Activated B cell treated with CpG ODN at 0.5 μM for 24 hours (primary cell): ENCODE data around the gene PTDSS2. TPM values are rescaled to one million over a fixed set of nuclear protein-coding genes. Genes with fewer than 3 reads are reported as not detected.
A peak's percentile ranks its signal among the peaks of the same experiment; 100 is the strongest.

Experiments used
- ATAC-seq: fragments of 200-7000 bp; cut with Tn5 transposase; one replicate; pipeline ENCODE4 v1.10.0; 2021; ENCODE audit warnings: low read depth, mild to moderate bottlenecking, moderate library complexity
- CTCF ChIA-PET: fragments of 350-600 bp; sonication (Branson Sonifier 250); formaldehyde crosslinking; loops from one replicate; lab custom pipeline; 2021; ENCODE audit warnings: antibody characterized with exemption; lab: Charles Lee
- POLR2A ChIA-PET: fragments of 350-600 bp; sonication (Branson Sonifier 250); formaldehyde crosslinking; loops from one replicate; lab custom pipeline; 2021; ENCODE audit warnings: antibody characterized with exemption; lab: Charles Lee
- DNase-seq: peaks from one replicate; pipeline ENCODE4 v3.0.0; 2022
- H3K27ac Mint-ChIP-seq: one replicate; pipeline ENCODE4 v1.8.0; 2020; ENCODE audit warnings: mixed read lengths
- H3K27me3 Mint-ChIP-seq: one replicate; pipeline ENCODE4 v1.8.0; 2021; ENCODE audit warnings: mixed read lengths
- H3K36me3 Mint-ChIP-seq: one replicate; pipeline ENCODE4 v1.8.0; 2021; ENCODE audit warnings: low read depth, mixed read lengths
- H3K4me1 Mint-ChIP-seq: one replicate; pipeline ENCODE4 v1.8.0; 2021; ENCODE audit warnings: mixed read lengths
- H3K4me3 Mint-ChIP-seq: one replicate; pipeline ENCODE4 v1.8.0; 2020; ENCODE audit warnings: mild to moderate bottlenecking, mixed read lengths
- H3K9me3 Mint-ChIP-seq: one replicate; pipeline ENCODE4 v1.8.0; 2020; ENCODE audit warnings: mixed read lengths
- CTCF ChIP-seq: fragments of 200-600 bp; IDR thresholded peaks from one replicate; pipeline ENCODE4 v1.8.0; 2022; ENCODE audit warnings: antibody characterized with exemption, mild to moderate bottlenecking
- intact Hi-C: fragments of 100-400 bp; cut with micrococcal nuclease; formaldehyde crosslinking; loops from one replicate; pipeline ENCODE4 v1.15.1; 2024
- total RNA-seq: library from RNA; stranded (reverse); gene quantifications from 2 replicates; pipeline ENCODE4 v1.2.3, GENCODE V29; 2022

The PTDSS2 gene
- total RNA-seq, 1 donor from 2014 or later: 22.0 TPM

GRCh38 chr11:532527-532985 lies 82.5 kb downstream of the PTDSS2 start:
- CTCF ChIA-PET: no interaction called here
- no peaks in the 10 kb centered on the region for H3K27me3 Mint-ChIP-seq
- H3K36me3 Mint-ChIP-seq: peaks cover 23% of the 10 kb centered on the region

DNA sequence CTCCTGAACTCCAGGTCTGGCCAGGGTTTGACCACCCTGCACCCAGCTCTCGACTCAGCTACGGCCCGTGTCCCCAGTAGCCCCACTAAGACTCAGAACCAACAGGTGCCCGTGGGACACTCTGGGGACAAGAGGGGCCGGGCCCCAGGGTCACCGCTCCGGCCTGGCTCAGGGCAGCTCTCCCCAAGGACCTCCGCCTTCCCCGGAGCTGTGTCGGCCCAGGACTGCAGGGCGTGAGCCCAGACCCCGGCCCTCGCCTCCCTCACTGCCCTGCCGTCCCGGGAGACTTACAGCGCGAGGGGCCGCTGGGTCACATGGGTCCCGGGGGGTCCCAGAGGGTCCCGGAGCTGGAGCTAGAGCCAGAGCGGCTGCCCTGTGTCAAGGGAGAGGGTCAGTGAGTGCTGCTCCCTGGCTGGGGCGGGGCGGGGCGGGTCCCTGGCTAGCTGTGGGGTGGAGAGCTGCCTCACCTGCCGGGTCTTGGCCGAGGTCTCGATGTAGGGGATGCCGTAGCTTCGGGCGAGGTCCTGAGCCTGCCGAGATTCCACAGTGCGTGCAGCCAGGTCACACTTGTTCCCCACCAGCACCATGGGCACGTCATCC lies 83.0 kb downstream of the PTDSS2 start:
- no peak for DNase-seq
- TF ChIP-seq CTCF: no peak

More at GRCh38 chr11:532527-532985, 82.5 kb downstream of the PTDSS2 start:
- ATAC-seq: no peak
- intact Hi-C loops: loop anchor here (10.0 kb wide), 1 partner anchor 382 kb away; the partner anchor contains the start of gene CHID1
- POLR2A ChIA-PET: interaction anchor here (0.7 to 1.0 kb wide), 3 partner anchors 26 to 85 kb away, joined by 3 to 4 read pairs (median 3); partner anchors contain the start of genes LMNTD2 and RNH1
- Mint-ChIP-seq H3K4me1 (peaks cover 11% of the 10 kb centered on the region), H3K27ac (no peak overlapping the region), H3K4me3 (no peak overlapping the region), H3K9me3 (no peaks in the 10 kb centered on the region)
- no peak for TF ChIP-seq CTCF
- DNase-seq: no peak

DNA sequence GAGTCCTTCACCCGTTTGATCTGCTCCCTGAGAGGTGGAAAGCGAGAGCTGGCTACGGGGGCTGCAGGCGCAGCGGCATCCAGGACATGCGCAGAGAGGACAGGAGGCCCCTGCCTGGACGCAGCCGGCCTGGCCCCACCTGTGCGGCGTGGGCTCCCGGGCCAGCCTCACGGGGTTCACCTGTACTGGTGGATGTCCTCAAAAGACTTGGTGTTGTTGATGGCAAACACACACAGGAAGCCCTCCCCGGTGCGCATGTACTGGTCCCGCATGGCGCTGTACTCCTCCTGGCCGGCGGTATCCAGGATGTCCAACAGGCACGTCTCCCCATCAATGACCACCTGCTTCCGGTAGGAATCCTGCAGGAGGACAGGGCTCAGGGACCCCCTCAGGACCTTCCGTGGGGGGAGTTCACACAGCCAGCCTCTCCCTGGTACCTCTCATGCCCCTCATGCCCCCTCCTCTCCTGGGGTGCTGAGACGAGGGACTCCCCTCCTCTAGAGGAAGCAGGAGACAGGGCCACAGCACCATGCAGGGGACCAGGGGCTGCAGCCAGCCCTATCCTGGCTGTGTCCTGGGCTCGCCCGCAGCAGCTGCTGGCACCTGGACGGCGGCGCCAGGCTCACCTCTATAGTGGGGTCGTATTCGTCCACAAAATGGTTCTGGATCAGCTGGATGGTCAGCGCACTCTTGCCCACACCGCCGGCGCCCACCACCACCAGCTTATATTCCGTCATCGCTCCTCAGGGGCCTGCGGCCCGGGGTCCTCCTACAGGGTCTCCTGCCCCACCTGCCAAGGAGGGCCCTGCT lies 83.7 kb downstream of the PTDSS2 start:
- Mint-ChIP-seq H3K27me3 (no peaks in the 10 kb centered on the region), H3K9me3 (no peaks in the 10 kb centered on the region), H3K36me3 (peaks cover 23% of the 10 kb centered on the region), H3K27ac (no peak overlapping the region), H3K4me1 (peaks cover 24% of the 10 kb centered on the region), H3K4me3 (peak overlapping the region; percentile 35)
- ChIA-PET POLR2A (interaction anchor here (0.9 to 1.0 kb wide), 3 partner anchors 27 to 326 kb away, joined by 4 read pairs; partner anchors contain the start of genes BET1L, RIC8A and RNH1), CTCF (interaction anchor here (0.8 kb wide), 1 partner anchor 20 kb away, joined by 3 read pairs; no protein-coding TSS in a partner anchor)
- DNase-seq (no peak), ATAC-seq (no peak)
- TF ChIP-seq CTCF: no peak
- intact Hi-C loops: loop anchor here (10.0 kb wide), 1 partner anchor 381 kb away; the partner anchor contains the start of gene CHID1

More for the DNA sequence above, 83.0 kb downstream of the PTDSS2 start:
- H3K27me3 Mint-ChIP-seq: no peaks in the 10 kb centered on the region
- peaks cover 17% of the 10 kb centered on the region for H3K4me1 Mint-ChIP-seq
- H3K27ac Mint-ChIP-seq: no peak overlapping the region
- ATAC-seq: no peak
- intact Hi-C loops: loop anchor here (10.0 kb wide), 1 partner anchor 382 kb away; the partner anchor contains the start of gene CHID1
- CTCF ChIA-PET: no interaction called here
- H3K4me3 Mint-ChIP-seq: no peak overlapping the region
- H3K9me3 Mint-ChIP-seq: no peaks in the 10 kb centered on the region
- H3K36me3 Mint-ChIP-seq: peaks cover 23% of the 10 kb centered on the region
- POLR2A ChIA-PET: interaction anchor here (0.9 to 1.0 kb wide), 2 partner anchors 85 to 326 kb away, joined by 4 read pairs; partner anchors contain the start of genes BET1L and RIC8A

DNA sequence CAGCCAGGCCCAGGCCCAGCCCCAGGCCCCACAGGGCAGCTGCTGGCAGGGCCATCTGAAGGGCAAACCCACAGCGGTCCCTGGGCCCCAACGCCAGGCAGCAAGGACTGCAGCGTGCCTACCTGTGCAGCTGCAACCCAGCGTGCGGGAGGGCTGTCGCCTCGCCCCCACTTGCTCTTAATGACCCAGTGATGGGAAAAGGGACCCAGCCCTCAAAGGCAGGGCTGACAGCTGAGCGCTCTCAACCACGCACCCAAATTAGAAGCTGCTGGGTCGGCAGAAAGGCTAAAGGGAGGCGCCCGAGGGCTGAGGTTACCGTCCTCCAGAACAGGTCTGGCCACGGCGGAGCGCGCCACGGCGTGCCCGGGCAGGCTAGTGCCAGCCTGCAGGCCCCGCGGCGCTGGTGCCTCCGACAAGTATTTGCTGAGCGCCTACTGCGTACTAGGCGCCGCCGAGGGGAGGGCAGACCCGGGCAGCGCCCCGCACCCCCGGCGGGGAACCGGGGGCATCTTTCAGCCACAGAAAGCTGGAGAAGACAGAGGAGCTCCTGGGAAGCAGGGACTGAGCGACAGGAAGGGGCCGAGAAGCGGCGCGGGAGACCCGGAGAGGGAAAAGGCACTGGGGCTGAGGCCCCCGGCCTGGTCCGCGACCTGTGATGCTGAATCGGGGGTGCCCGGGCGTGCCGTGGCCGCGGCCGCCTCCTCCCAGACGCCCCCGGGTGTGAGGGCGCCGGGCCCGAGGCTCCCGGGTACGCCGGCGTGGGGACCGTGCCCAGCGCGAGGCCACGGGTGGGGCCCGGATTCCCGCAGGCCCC lies 84.5 kb downstream of the PTDSS2 start:
- H3K27me3 Mint-ChIP-seq: no peaks in the 10 kb centered on the region
- H3K4me1 Mint-ChIP-seq: peaks cover 26% of the 10 kb centered on the region
- ATAC-seq (no peak), DNase-seq (no peak)
- ChIA-PET CTCF (interaction anchor here (0.8 kb wide), 1 partner anchor 20 kb away, joined by 3 read pairs; no protein-coding TSS in a partner anchor), POLR2A (interaction anchor here (1.0 to 3.6 kb wide), 5 partner anchors 21 to 327 kb away, joined by 4 to 27 read pairs (median 21); partner anchors contain the start of genes BET1L, IRF7, RIC8A and RNH1)
- no peak overlapping the region for H3K27ac Mint-ChIP-seq
- H3K4me3 Mint-ChIP-seq: peak overlapping the region; percentile 80
- TF ChIP-seq CTCF: no peak
- no peaks in the 10 kb centered on the region for H3K9me3 Mint-ChIP-seq
- intact Hi-C loops: loop anchor here (1.0 to 10.0 kb wide), 3 partner anchors 84 to 380 kb away; partner anchors contain the start of genes CHID1 and PTDSS2
- peaks cover 23% of the 10 kb centered on the region for H3K36me3 Mint-ChIP-seq
